ENCODE results near the gene LYSMD1. TPM values are rescaled to one million over a fixed set of nuclear protein-coding genes. Genes with fewer than 3 reads are reported as not detected.

Gene LYSMD1
- total RNA-seq, 6 experiments from 2014 or later: 5.0 to 6.6 (median 6.0) TPM

- H3K36me3 Mint-ChIP-seq (ENCODE audit: low read depth): no peaks in the 10 kb centered on the region
- H3K27me3 Mint-ChIP-seq (ENCODE audit: insufficient read depth): peaks cover 4% of the 10 kb centered on the region; the same call in 1 of the 2 replicates
- no peak for DNase-seq
- H3K4me3 Mint-ChIP-seq: no peak overlapping the region
- no peak overlapping the region for H3K27ac Mint-ChIP-seq
- H3K4me1 Mint-ChIP-seq (ENCODE audit: low read depth): peaks cover 14% of the 10 kb centered on the region
- H3K9me3 Mint-ChIP-seq: no peaks in the 10 kb centered on the region
- TF ChIP-seq CTCF (IDR thresholded peaks at IDR 0.05): no peak
Observed at GRCh38 chr1:151134396-151134795, 31.3 kb downstream of the LYSMD1 start.

GRCh38 chr1:151133018-151133806 lies 32.5 kb downstream of the LYSMD1 start:
- DNase-seq: no peak
- H3K4me3 Mint-ChIP-seq: no peak overlapping the region

DNA sequence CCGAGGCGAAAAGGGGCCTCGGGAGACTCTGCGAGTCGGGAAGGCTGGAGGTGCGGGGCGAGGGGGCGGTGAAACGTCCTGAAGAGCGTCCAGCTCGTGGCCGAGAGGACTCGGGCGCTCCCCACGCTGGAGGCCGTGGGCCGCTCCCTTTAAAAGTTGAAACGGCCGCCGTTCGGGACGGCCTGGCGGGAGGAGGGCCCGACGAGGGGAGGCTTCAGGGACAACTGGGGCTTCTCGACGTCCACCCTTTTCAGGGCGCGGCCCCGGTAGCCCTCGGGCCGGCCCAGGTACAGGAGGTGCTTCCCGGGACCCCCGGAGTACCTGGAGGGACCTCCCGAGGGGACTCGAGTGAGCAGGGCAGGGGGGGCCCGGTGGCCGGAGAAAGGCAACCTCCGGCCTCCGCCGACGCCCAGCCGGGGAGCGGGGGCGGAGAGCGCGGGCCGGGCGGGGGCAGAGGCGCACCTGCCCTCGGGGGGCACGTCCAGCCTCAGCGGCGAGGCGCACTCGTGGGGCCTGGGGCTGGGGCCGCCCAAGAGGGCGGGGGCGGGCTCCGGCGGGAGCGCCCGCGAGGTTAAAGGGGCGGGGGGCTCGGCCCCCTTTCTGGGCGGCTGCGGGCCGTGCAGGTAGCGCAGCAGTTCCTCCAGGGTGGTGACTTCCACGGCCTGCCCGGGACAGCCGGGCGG lies 33.2 kb downstream of the LYSMD1 start:
- Mint-ChIP-seq H3K4me1 (ENCODE audit: low read depth) (peaks cover 14% of the 10 kb centered on the region), H3K27ac (no peak overlapping the region), H3K36me3 (ENCODE audit: low read depth) (no peaks in the 10 kb centered on the region), H3K4me3 (no peak overlapping the region), H3K9me3 (no peaks in the 10 kb centered on the region), H3K27me3 (ENCODE audit: insufficient read depth) (peaks cover 4% of the 10 kb centered on the region; the same call in 1 of the 2 replicates)
- no peak for TF ChIP-seq CTCF (IDR thresholded peaks at IDR 0.05)
- DNase-seq: no peak

More at GRCh38 chr1:151133018-151133806, 32.5 kb downstream of the LYSMD1 start:
- H3K36me3 Mint-ChIP-seq (ENCODE audit: low read depth): no peaks in the 10 kb centered on the region
- peaks cover 4% of the 10 kb centered on the region; the same call in 1 of the 2 replicates for H3K27me3 Mint-ChIP-seq (ENCODE audit: insufficient read depth)
- peaks cover 14% of the 10 kb centered on the region for H3K4me1 Mint-ChIP-seq (ENCODE audit: low read depth)
- no peak for TF ChIP-seq CTCF (IDR thresholded peaks at IDR 0.05)
- H3K27ac Mint-ChIP-seq: no peak overlapping the region
- no peaks in the 10 kb centered on the region for H3K9me3 Mint-ChIP-seq

DNA sequence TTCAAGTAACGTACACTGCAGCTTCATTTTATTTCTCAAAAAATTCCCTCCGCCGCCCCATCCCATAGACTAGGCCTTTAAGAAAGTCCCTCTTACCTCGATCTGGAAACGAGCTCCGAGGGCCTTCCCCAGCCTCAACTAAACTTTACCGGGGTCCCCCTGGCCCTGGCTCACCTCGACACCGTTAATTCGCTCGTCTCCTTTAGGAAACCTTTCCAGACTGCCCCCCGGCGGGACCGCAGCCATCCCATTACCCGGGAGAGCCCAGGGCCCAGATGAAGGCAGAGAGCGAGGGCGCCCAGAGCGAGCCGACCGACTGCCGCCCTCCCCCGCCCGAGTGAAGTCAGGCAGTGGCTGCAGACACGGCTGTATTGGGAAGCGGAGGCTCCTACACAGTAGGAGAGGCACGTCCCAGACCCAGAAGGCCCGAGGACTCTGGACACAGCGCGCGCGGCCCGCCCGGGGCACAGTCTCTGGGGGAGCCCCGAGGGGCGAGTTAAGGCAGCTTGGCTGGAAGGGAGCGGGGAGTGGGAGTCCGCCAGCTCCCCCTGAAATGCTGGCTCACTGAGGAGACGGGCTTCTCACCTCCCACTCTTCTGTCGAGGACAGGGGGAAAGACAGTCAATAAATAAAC lies 33.9 kb downstream of the LYSMD1 start:
- no peak for DNase-seq
- peaks cover 4% of the 10 kb centered on the region; the same call in 1 of the 2 replicates for H3K27me3 Mint-ChIP-seq (ENCODE audit: insufficient read depth)
- H3K9me3 Mint-ChIP-seq: no peaks in the 10 kb centered on the region
- H3K4me1 Mint-ChIP-seq (ENCODE audit: low read depth): peaks cover 14% of the 10 kb centered on the region
- no peaks in the 10 kb centered on the region for H3K36me3 Mint-ChIP-seq (ENCODE audit: low read depth)
- peak overlapping the region; percentile 54; the same call in 1 of the 2 replicates for H3K27ac Mint-ChIP-seq
- H3K4me3 Mint-ChIP-seq: peak overlapping the region; percentile 82
- TF ChIP-seq CTCF (IDR thresholded peaks at IDR 0.05): no peak

DNA sequence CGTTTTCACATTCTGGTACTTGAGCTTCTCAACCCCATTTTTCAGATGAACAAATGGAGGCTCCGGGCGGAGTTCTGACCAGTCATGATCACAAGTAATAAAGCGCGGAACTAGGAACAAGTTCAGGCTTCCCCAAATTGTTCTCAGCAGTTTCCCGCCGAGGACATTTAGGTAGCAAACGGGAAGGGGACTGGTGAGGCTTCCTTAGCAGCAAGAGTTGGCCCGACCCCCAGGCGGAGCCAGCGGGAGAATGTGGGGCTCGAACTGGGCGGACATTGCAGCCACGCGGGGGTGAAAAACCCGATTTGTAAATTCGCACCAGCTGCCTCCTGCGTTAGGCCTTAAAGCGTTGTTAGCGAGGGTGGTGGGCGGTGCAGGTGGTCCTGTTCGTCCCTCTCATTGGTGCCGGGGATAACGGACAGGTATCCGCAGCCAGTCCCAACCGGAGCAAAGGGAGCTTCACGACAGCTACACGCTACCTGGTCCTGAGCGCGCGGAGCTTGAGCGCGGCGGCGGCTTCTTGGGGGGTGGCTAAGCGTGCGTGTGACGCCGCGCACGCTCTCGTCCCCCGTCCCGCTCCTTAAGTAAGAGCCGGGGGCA lies 34.6 kb downstream of the LYSMD1 start:
- peak; percentile 56 for DNase-seq
- H3K4me3 Mint-ChIP-seq: peak overlapping the region; percentile 82
- H3K4me1 Mint-ChIP-seq (ENCODE audit: low read depth): peaks cover 14% of the 10 kb centered on the region
- TF ChIP-seq CTCF (IDR thresholded peaks at IDR 0.05): no peak
- peaks cover 4% of the 10 kb centered on the region; the same call in 1 of the 2 replicates for H3K27me3 Mint-ChIP-seq (ENCODE audit: insufficient read depth)
- H3K9me3 Mint-ChIP-seq: no peaks in the 10 kb centered on the region
- H3K36me3 Mint-ChIP-seq (ENCODE audit: low read depth): no peaks in the 10 kb centered on the region
- peak overlapping the region; percentile 54; the same call in 1 of the 2 replicates for H3K27ac Mint-ChIP-seq

Data from HFFc6 (cell line).